SHP77 (cell line): Measurements from ENCODE around the gene ZXDC.

ENCODE experiments used
- DNase-seq, 2 experiments: peaks; one replicate each; lab custom pipeline; 2025; lab: John Stamatoyannopoulos, UW

ZXDC gene

GRCh38 chr3:126512026-126512425, 36.3 kb upstream of the ZXDC start:
- DNase-seq = no peak

- DNase-seq = no peak
These were observed 35.6 kb upstream of the ZXDC start for GRCh38 chr3:126511291-126511690.

DNA sequence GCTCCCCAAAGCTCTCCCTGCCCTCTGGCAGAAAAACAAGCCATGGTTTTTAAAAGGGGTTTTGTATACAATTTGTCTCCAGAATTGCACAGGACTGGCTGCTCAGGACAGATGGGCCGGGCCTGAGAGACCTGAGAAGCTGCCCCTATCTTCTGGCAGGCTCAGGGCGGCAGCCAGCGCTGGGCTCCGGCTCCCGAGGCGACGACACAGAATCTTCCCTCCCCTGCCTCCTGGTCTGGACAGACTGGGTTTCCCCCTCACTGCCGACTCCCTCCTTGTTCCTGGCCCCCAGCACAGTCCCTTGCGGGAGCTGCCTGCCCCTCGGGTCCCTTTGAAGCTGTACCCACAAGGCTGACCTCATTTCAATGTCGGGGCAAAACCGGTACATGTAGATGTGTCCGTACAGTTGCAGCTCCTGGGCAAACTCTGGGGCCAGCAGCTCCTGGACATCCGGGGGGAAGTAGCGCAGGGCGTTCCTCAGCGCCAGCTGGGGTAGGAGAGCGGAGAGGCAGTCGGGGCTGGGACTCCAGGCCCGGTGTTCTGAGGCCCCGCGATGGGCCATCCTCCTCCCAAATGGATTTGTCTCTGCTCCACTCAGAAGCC, 34.7 kb upstream of the ZXDC start:
- DNase-seq = no peak

DNA sequence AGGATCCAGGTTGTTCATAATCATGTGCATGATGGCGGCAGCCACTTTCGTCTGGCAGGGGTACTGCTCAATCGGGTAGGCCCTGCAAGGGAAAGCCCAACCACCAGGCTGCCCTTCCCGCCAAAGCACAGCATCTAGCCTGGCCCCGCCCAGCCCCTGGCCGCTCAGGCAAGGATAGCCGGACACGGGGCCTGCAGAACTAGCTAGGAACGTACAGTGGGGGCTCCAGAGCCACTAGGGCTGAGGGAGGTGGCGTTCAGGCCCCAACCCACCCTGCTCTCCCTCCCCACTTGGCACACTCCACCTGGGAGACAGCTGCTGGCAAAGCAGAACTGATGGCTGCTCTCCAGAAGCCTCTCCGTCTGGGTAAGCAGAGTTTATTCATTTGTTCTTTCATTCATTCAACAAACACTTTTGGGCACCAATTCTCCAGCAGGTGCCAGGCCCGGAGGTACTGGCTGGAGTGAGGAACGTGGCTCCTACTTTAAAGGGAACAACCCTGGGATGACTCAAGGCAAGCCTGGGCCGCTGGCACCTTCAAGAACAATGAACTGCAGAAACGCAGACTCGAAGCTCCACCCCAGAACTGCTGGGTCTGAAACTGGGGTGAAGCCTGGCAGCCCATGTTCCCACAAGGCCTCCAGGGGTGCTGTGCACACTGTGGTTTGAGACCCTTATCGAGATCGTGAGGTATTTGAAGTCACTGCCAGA, 34.1 kb upstream of the ZXDC start:
- DNase-seq = peak; percentile 53 to 85

GRCh38 chr3:126508564-126508964, 32.9 kb upstream of the ZXDC start:
- DNase-seq = no peak

- DNase-seq = no peak
These were observed 32.2 kb upstream of the ZXDC start for GRCh38 chr3:126507886-126508285.

- no peak for DNase-seq
These were observed 28.0 kb upstream of the ZXDC start for GRCh38 chr3:126503701-126504100.

GRCh38 chr3:126502656-126503055, 27.0 kb upstream of the ZXDC start:
- DNase-seq = no peak

DNA sequence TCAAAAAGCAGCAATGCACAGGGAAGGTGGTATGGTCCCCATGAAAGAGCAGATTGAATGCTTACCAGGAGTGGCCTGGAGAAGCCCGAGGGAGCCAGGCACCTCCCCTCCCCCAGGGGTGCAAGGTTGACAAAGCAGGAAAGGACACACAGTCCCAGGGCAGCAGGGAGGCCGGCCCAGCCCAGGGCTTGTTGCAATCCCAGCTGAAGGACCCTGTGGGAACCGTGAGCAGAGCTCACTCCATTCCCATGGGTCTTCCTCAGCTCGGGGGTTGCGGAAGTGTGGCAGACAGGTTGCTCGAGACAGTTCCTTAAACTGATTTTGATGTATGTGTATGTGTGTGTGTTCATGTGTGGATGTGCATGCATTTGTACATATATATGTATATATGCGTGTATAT, 26.0 kb upstream of the ZXDC start:
- DNase-seq = no peak

DNA sequence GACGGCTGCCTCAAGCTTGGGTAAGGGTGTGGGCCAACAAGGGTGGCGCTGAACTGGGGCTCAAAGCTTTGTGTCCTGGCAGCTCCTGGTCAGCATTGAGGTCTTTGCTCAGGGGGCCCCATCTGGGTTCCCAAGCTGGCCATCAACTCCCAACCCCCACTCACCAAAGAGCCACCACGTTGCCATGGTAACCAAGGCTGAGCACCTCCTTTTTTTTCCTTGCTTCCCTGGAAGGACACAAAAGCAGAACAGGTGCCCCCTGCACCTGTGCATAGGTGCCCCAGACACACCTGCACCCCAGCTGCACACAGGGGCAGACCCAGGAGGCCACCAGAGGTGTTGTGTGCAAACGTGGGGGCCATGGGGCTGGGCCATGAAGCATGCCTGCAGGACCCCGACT, 25.4 kb upstream of the ZXDC start:
- no peak for DNase-seq

- DNase-seq = no peak
These were observed 24.3 kb upstream of the ZXDC start for GRCh38 chr3:126500016-126500415.

DNA sequence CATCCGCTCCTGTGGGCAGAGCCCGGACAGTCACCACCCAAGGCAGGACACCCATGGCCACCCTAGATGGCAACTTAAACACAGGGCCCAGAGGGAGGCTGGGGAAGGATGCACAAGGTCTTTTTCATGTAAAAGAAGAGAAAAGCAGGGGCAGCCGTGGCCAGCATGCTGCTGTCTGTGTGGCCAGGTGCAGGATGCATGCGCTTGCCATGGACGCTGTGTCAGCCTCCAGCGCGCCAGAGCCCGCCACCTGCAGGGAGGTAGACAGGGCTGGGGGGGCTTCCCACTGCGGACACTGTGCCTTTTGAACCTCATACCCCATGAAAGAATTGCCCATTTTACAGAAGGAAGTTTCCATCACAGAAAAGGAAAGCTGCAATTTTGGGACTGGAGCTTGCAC, 23.7 kb upstream of the ZXDC start:
- no peak for DNase-seq

DNA sequence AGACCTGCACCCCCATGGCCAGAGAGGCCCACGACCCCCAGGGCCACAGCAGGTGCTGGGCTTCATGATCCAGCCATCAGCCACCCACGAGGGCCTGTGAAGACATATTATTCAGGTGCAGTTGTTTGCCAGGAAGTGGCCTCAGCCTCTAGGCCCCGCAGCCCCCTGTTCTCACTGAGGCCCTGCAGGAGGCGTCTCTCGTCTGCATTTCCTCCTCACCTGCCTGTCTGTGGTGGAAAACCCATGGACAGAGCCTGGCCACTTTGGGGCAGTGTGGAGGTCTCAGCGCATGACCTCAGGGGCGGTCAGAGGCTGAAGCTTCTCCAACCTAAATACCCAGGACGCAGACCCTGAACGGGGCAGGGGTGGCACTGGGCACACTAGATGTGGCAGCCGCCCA, 23.2 kb upstream of the ZXDC start:
- DNase-seq = no peak

- DNase-seq = no peak
These were observed 22.8 kb upstream of the ZXDC start for GRCh38 chr3:126498461-126498860.

DNA sequence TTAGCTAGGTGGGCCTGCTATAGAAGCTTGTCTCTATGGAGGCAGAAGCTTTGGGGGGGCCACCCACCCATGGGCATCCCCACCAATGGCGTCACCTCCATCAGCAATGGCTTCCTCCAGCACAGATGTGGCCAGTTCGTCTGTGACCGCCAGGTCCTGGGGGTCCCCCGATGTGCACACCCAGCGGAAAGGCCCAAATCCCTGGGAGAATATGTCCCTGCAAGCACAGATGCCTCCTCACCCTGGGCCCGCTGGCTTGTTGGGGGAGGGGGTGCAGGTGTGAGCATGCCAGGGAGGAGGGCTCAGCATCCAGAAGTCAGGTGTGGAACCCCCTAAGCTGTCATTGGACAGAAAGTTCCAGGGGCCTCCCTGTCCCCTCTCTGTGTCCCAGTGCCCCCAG, 22.3 kb upstream of the ZXDC start:
- DNase-seq = no peak

- DNase-seq = no peak
These were observed 21.5 kb upstream of the ZXDC start for GRCh38 chr3:126496894-126497850.

- no peak for DNase-seq
These were observed 20.1 kb upstream of the ZXDC start for GRCh38 chr3:126495786-126496185.

DNA sequence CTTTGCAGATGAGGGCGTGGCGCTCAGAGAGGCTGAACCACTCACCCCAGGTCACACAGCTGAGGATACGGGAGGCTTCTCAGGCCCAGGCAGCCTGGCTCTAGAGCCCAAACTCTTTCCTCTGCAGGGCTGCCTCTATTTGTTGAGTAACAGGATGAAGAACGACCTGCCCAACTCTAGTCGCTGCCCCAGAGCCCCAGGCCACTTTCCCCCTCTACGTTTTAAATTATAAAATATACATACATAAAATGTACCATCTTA, 19.2 kb upstream of the ZXDC start:
- no peak for DNase-seq

DNA sequence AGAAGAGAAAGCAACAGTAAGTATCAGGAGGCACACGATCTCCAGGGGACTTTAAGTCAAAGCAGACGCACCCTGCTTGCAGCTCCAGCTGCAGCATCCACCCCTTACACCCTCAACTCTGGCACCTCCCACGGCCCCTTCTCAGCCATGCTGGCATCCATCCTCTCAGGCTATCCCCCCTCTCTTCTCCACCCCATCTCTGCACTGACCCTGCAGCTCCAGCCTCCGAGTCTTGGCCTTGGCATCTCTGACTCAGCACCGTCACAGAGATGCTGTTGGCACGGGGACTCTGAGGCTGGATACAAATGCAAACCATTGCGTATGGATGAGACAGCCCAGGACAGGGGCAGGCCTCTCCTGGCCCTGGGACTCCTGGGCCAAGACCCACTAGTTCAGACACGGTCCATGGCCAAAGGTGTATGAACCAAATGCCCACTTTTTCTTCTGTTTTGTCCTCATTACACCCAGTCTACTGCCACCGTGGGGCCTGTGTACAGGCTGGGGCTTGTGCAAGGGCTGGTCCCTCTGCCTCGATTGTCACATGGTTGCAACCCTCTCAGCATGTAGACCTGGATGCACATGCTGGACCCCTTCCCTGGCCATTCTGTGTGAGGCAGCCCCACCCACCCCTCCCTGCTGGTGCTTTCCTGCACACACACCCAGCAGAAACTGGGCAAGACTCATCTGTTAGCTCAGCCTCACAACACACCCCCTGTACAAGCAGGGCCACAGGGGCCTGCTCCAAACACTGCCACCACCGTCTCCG, 18.7 kb upstream of the ZXDC start:
- no peak for DNase-seq

- no peak for DNase-seq
These were observed 18.0 kb upstream of the ZXDC start for GRCh38 chr3:126493739-126494138.

GRCh38 chr3:126493051-126493450, 17.4 kb upstream of the ZXDC start:
- DNase-seq = no peak

- DNase-seq = no peak
These were observed 15.7 kb upstream of the ZXDC start for GRCh38 chr3:126491221-126492013.
